Liver (tissue), 9 donors: ENCODE results near the gene AGBL4. TPM values are rescaled to one million over a fixed set of nuclear protein-coding genes. Genes with fewer than 3 reads are reported as not detected.

Source experiments
- DNase-seq: peaks from one replicate; pipeline ENCODE4 v3.0.0-alpha.2; 2017; ENCODE audit warnings: low spot score
- H3K27ac ChIP-seq, 2 donors: one replicate each; pipeline ENCODE4 v1.7.0; 2013; ENCODE audit warnings: inconsistent platforms in 2 of 2, low read length in 2 of 2, control low read depth in 1 of 2, low read depth in 1 of 2, mild to moderate bottlenecking in 1 of 2
- H3K27me3 ChIP-seq, 4 donors: one replicate each; pipeline versions ENCODE4 v1.6.1 to v1.7.0; 2013; ENCODE audit warnings: low read length in 3 of 4, inconsistent platforms in 1 of 4, mild to moderate bottlenecking in 1 of 4, moderate library complexity in 1 of 4; ENCODE audit not compliant: control insufficient read depth in 4 of 4, insufficient read depth in 4 of 4
- H3K36me3 ChIP-seq, 4 donors: one replicate each; pipeline versions ENCODE4 v1.6.1 to v1.7.0; 2013; ENCODE audit warnings: low read length in 3 of 4, mild to moderate bottlenecking in 3 of 4, low read depth in 1 of 4, moderate library complexity in 1 of 4; ENCODE audit not compliant: control insufficient read depth in 4 of 4, insufficient read depth in 3 of 4
- H3K4me1 ChIP-seq, 4 donors: one replicate each; pipeline versions ENCODE4 v1.6.1 to v1.7.0; 2013; ENCODE audit warnings: low read length in 3 of 4, mild to moderate bottlenecking in 3 of 4, moderate library complexity in 1 of 4; ENCODE audit not compliant: control insufficient read depth in 4 of 4, insufficient read depth in 4 of 4
- H3K4me3 ChIP-seq, 3 donors: one replicate each; pipeline versions ENCODE4 v1.6.1 to v1.7.0; 2013; ENCODE audit warnings: low read length in 3 of 3, control low read depth in 1 of 3, low read depth in 1 of 3, mild to moderate bottlenecking in 1 of 3
- H3K9ac ChIP-seq, 2 donors: one replicate each; pipeline ENCODE4 v1.7.0; 2013; ENCODE audit warnings: low read length in 2 of 2, mild to moderate bottlenecking in 2 of 2, moderate library complexity in 2 of 2, control low read depth in 1 of 2, low read depth in 1 of 2
- H3K9me3 ChIP-seq, 4 donors: one replicate each; pipeline versions ENCODE4 v1.6.1 to v1.7.0; 2013; ENCODE audit warnings: low read length in 3 of 4; ENCODE audit not compliant: control insufficient read depth in 4 of 4
- CTCF ChIP-seq: fragments of 150-350 bp; IDR thresholded peaks from 2 replicates; pipeline ENCODE4 v1.5.1; 2017; ENCODE audit warnings: improper control_type of control experiment, low read depth, low read length; ENCODE audit not compliant: missing input control
- EGR1 ChIP-seq, 2 donors: IDR thresholded peaks; 2 replicates each; pipeline ENCODE4 v1.6.1; 2016 to 2018; ENCODE audit warnings: antibody characterized with exemption in 2 of 2, low read depth in 2 of 2
- FOXA1 ChIP-seq: IDR thresholded peaks from 2 replicates; pipeline ENCODE4 v1.6.1; 2016; ENCODE audit warnings: antibody characterized with exemption
- FOXA2 ChIP-seq: IDR thresholded peaks from 2 replicates; pipeline ENCODE4 v1.6.1; 2016; ENCODE audit warnings: antibody characterized with exemption
- GABPA ChIP-seq, 2 donors: IDR thresholded peaks in 1 of 2; conservative IDR thresholded peaks in 1 of 2; 2 replicates each; pipeline ENCODE4 v1.6.1; 2016; ENCODE audit warnings: antibody characterized with exemption in 2 of 2, mild to moderate bottlenecking in 1 of 2, moderate library complexity in 1 of 2
- HNF4A ChIP-seq, 2 donors: conservative IDR thresholded peaks; 2 replicates each; pipeline ENCODE4 v1.6.1; 2016; ENCODE audit warnings: antibody characterized with exemption in 2 of 2, mild to moderate bottlenecking in 2 of 2
- JUND ChIP-seq, 2 donors: IDR thresholded peaks; 2 replicates each; pipeline ENCODE4 v1.6.1; 2016; ENCODE audit warnings: antibody characterized with exemption in 2 of 2
- MAX ChIP-seq: IDR thresholded peaks from 2 replicates; pipeline ENCODE4 v1.6.1; 2016; ENCODE audit warnings: antibody characterized with exemption
- NR2F2 ChIP-seq: IDR thresholded peaks from 2 replicates; pipeline ENCODE4 v1.6.1; 2016; ENCODE audit warnings: antibody characterized with exemption
- RAD21 ChIP-seq, 2 donors: IDR thresholded peaks; 2 replicates each; pipeline ENCODE4 v1.6.1; 2016; ENCODE audit warnings: antibody characterized with exemption in 2 of 2, mild to moderate bottlenecking in 2 of 2
- RXRA ChIP-seq, 2 donors: IDR thresholded peaks; 2 replicates each; pipeline ENCODE4 v1.6.1; 2017 to 2018; ENCODE audit warnings: antibody characterized with exemption in 2 of 2, mild to moderate bottlenecking in 1 of 2
- SP1 ChIP-seq: IDR thresholded peaks from 2 replicates; pipeline ENCODE4 v1.6.1; 2018; ENCODE audit warnings: antibody characterized with exemption, mild to moderate bottlenecking
- TAF1 ChIP-seq: conservative IDR thresholded peaks from 2 replicates; pipeline ENCODE4 v1.6.1; 2016; ENCODE audit warnings: antibody characterized with exemption, mild to moderate bottlenecking
- YY1 ChIP-seq: IDR thresholded peaks from 2 replicates; pipeline ENCODE4 v1.6.1; 2016; ENCODE audit warnings: antibody characterized with exemption, mild to moderate bottlenecking
- ZBTB33 ChIP-seq: IDR thresholded peaks from 2 replicates; pipeline ENCODE4 v1.6.1; 2016; ENCODE audit warnings: antibody characterized with exemption
- WGBS: extraction: QIAGEN DNeasy Blood & Tissue Kit; methylation state at CpG from one replicate; pipeline ENCODE4 v1.1.7; 2013; 5-methylcytosine and 5-hydroxymethylcytosine counted together
- polyA plus RNA-seq, 2 donors: library from polyadenylated mRNA; stranded (reverse) in 1 of 2; unstranded in 1 of 2; fragments of 200-250 nt in 1 of 2; fragments of >200 nt in 1 of 2; fragmentation: Nextera tagmentation in 1 of 2; extraction: Ambion mirVana in 1 of 2; gene quantifications; one replicate each; pipeline versions ENCODE4 v1.2.1 to v1.2.3, GENCODE V29; 2013 to 2015
- total RNA-seq, 2 donors: library from RNA; depleted of rRNA; stranded (reverse); fragments of >200 nt; gene quantifications; one replicate each; pipeline ENCODE4 v1.2.3, GENCODE V29; 2014
- TF ChIP-seq, protein P1 (sequence below): IDR thresholded peaks from 2 replicates; pipeline ENCODE4 v1.6.1; 2016; ENCODE audit warnings: antibody characterized with exemption, mild to moderate bottlenecking
- TF ChIP-seq, protein P2 (sequence below): IDR thresholded peaks from 2 replicates; pipeline ENCODE4 v1.6.1; 2016; ENCODE audit warnings: antibody characterized with exemption
- donor health status: healthy.
- donor health status: healthy.
- donor health status: healthy.
- donor health status: healthy.
- donor health status: healthy.

AGBL4 gene
- total and polyA plus RNA-seq, 4 donors, result 0.75 to 0.76 TPM; not detected in 2

DNA sequence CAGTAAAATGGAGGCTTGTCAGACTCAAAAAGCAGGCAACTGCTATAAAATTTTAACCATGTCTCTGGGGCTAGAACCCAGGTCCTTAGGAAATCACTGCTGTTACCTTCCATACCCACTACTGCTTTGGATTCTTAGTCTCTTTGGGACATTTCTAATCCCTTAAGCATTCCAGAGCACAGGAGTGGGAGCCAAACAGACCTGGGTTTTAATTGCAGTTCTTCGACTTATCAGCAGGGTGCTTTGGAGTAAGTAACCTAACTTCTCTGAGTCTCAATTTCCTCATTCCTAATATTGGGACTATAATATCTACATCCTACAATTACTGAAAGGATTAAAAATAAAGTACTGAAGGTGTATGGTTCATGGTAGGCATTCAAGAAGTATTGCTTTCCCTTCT lies 1086.0 kb downstream of the AGBL4 start:
- Histone ChIP-seq H3K27me3 (peaks cover 0 to 6% (median 0%) of the 10 kb centered on the region in 4 donors), H3K27ac (no peak overlapping the region), H3K9ac (no peak overlapping the region), H3K4me1 (no peaks in the 10 kb centered on the region), H3K4me3 (no peak overlapping the region), H3K9me3 (no peaks in the 10 kb centered on the region), H3K36me3 (no peaks in the 10 kb centered on the region)
- WGBS, result 88% methylated on average over 1 of the region's 1 CpG
- TF ChIP-seq TAF1, result no peak
- no peak for TF ChIP-seq CTCF
- TF ChIP-seq RAD21 (IDR thresholded peaks at IDR 0.05), result no peak
- no peak for DNase-seq

DNA sequence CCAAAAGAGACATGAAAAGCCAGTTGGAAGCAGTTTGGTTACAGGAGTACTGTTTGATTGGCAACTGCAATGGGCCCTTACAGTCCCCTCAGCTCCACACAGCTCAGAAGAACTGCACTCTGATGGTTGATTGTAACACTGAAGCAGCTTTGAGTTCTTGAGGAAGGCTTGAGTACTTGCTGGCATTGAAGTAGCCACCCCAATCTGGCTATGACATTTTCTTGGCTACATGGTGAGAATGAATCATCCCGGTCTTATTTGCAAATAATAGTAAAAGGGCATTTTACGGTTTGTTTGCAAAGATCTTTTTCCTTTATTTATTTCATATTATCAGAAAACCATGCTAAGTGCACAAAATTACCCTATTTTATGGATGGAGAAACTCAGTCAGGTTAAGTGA lies 1087.3 kb downstream of the AGBL4 start:
- H3K4me1 ChIP-seq, result no peaks in the 10 kb centered on the region
- DNase-seq, result no peak
- H3K36me3 ChIP-seq, result no peaks in the 10 kb centered on the region
- H3K4me3 ChIP-seq, result no peak overlapping the region
- no peak for TF ChIP-seq CTCF
- TF ChIP-seq NR2F2, result no peak
- no peak for TF ChIP-seq RXRA (IDR thresholded peaks at IDR 0.05)
- TF ChIP-seq MAX, result no peak
- TF ChIP-seq, protein P1, sequence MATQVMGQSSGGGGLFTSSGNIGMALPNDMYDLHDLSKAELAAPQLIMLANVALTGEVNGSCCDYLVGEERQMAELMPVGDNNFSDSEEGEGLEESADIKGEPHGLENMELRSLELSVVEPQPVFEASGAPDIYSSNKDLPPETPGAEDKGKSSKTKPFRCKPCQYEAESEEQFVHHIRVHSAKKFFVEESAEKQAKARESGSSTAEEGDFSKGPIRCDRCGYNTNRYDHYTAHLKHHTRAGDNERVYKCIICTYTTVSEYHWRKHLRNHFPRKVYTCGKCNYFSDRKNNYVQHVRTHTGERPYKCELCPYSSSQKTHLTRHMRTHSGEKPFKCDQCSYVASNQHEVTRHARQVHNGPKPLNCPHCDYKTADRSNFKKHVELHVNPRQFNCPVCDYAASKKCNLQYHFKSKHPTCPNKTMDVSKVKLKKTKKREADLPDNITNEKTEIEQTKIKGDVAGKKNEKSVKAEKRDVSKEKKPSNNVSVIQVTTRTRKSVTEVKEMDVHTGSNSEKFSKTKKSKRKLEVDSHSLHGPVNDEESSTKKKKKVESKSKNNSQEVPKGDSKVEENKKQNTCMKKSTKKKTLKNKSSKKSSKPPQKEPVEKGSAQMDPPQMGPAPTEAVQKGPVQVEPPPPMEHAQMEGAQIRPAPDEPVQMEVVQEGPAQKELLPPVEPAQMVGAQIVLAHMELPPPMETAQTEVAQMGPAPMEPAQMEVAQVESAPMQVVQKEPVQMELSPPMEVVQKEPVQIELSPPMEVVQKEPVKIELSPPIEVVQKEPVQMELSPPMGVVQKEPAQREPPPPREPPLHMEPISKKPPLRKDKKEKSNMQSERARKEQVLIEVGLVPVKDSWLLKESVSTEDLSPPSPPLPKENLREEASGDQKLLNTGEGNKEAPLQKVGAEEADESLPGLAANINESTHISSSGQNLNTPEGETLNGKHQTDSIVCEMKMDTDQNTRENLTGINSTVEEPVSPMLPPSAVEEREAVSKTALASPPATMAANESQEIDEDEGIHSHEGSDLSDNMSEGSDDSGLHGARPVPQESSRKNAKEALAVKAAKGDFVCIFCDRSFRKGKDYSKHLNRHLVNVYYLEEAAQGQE, result no peak
- TF ChIP-seq YY1, result no peak
- peaks cover 0 to 6% (median 0%) of the 10 kb centered on the region in 4 donors for H3K27me3 ChIP-seq
- no peak overlapping the region for H3K9ac ChIP-seq
- H3K9me3 ChIP-seq, result no peaks in the 10 kb centered on the region
- 90% methylated on average over 2 of the region's 2 CpGs for WGBS
- H3K27ac ChIP-seq, result no peak overlapping the region

DNA sequence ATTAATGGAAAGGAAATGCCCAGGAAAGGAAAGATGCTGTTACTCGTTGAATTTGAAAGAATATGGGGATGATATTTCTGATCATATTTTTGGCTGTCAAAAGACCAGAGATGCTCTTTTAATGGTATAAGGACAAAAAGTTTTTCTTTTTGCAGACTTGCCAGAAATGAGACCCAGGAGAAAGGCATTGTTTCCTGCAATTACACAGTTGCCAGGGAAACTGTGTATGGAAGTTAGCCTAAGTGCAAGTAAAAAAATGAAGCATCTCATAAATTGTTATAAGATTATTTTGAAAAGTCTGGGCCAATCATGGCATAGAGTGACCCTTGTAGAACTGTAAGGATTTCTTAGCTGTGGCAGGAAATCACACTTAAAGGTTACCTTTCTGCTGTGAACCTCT lies 1091.4 kb downstream of the AGBL4 start:
- Histone ChIP-seq H3K36me3 (no peaks in the 10 kb centered on the region), H3K9ac (no peak overlapping the region), H3K27me3 (peaks cover 0 to 2% (median 0%) of the 10 kb centered on the region in 4 donors), H3K27ac (no peak overlapping the region), H3K4me3 (no peak overlapping the region), H3K4me1 (no peaks in the 10 kb centered on the region), H3K9me3 (no peaks in the 10 kb centered on the region)
- DNase-seq, result no peak
- no peak for TF ChIP-seq YY1
- no peak for TF ChIP-seq RXRA (IDR thresholded peaks at IDR 0.05)
- TF ChIP-seq GABPA (IDR thresholded peaks at IDR 0.05 in 1 of 2, conservative IDR thresholded peaks at IDR 0.05 in 1 of 2), result no peak
- no peak for TF ChIP-seq MAX
- no peak for TF ChIP-seq EGR1 (IDR thresholded peaks at IDR 0.05; ENCODE audit: low read depth in 2 of 2)
- no peak for TF ChIP-seq FOXA2
- no peak for TF ChIP-seq SP1
- no peak for TF ChIP-seq FOXA1
- TF ChIP-seq, protein P2, sequence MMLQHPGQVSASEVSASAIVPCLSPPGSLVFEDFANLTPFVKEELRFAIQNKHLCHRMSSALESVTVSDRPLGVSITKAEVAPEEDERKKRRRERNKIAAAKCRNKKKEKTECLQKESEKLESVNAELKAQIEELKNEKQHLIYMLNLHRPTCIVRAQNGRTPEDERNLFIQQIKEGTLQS, result no peak
- no peak for TF ChIP-seq HNF4A (conservative IDR thresholded peaks at IDR 0.05)
- TF ChIP-seq JUND (IDR thresholded peaks at IDR 0.05), result no peak
- TF ChIP-seq ZBTB33, result no peak
- 48% methylated on average over 1 of the region's 1 CpG for WGBS
